Gastrocnemius medialis (tissue), 4 donors: Measurements from ENCODE around the gene SRCAP. TPM values are rescaled to one million over a fixed set of nuclear protein-coding genes. Genes with fewer than 3 reads are reported as not detected.

Source experiments
- ATAC-seq, 2 donors: fragments of 150-250 bp; one replicate each; pipeline ENCODE4 v1.9.1; 2016
- DNase-seq, 2 donors: peaks; one replicate each; pipeline ENCODE4 v3.0.0-alpha.2; 2019
- H3K27ac ChIP-seq, 4 donors: fragments of 200-600 bp; sonication (generic); 1 replicate in 1 of 4; 2 replicates in 3 of 4; pipeline ENCODE4 v1.5.1; 2016 to 2018; ENCODE audit warnings: mild to moderate bottlenecking in 2 of 4, moderate library complexity in 1 of 4
- H3K27me3 ChIP-seq, 3 donors: fragments of 200-600 bp; sonication (generic) in 2 of 3; 1 replicate in 1 of 3; 2 replicates in 2 of 3; pipeline versions ENCODE4 v1.5.1 to v1.6.0; 2016 to 2019; ENCODE audit warnings: mild to moderate bottlenecking in 1 of 3, moderate library complexity in 1 of 3
- H3K36me3 ChIP-seq, 2 donors: fragments of 200-600 bp; sonication (generic) in 1 of 2; one replicate each; pipeline ENCODE4 v1.5.1; 2017 to 2018
- H3K4me1 ChIP-seq, 2 donors: fragments of 200-600 bp; sonication (generic) in 1 of 2; one replicate each; pipeline ENCODE4 v1.5.1; 2016 to 2017; ENCODE audit warnings: mild to moderate bottlenecking in 2 of 2
- H3K4me3 ChIP-seq, 4 donors: fragments of 200-600 bp; sonication (generic) in 3 of 4; 1 replicate in 1 of 4; 2 replicates in 3 of 4; pipeline ENCODE4 v1.5.1; 2016 to 2019; ENCODE audit warnings: mild to moderate bottlenecking in 2 of 4
- H3K9me3 ChIP-seq, 3 donors: fragments of 200-600 bp; sonication (generic) in 2 of 3; 1 replicate in 1 of 3; 2 replicates in 2 of 3; pipeline ENCODE4 v1.5.1; 2016 to 2019
- POLR2A ChIP-seq, 2 donors: fragments of 450-650 bp; IDR thresholded peaks; one replicate each; pipeline ENCODE4 v1.6.1; 2017; ENCODE audit warnings: antibody characterized with exemption in 2 of 2, mild to moderate bottlenecking in 2 of 2, moderate library complexity in 2 of 2
- in situ Hi-C, 4 donors: fragments of 200-750 bp; cut with MboI; loops; one replicate each; pipeline versions ENCODE4 v1.15.0 to v1.8.0; 2017; ENCODE audit warnings: low sequenced_read_pairs in 4 of 4
- intact Hi-C: fragments of 100-400 bp; cut with DNase I; formaldehyde crosslinking; loops from one replicate; pipeline ENCODE4 v1.15.1; 2023; ENCODE audit warnings: low total_unique reads
- total RNA-seq, 4 donors: library from RNA; depleted of rRNA; stranded (reverse); fragments of >200 nt; gene quantifications; one replicate each; pipeline versions ENCODE4 v1.1.0 to v1.2.3, GENCODE V29; 2016
- TF ChIP-seq, protein P1 (sequence below), 5 experiments: fragments of 450-650 bp in 3 of 5; fragments of 200-600 bp in 2 of 5; sonication (generic) in 2 of 5; IDR thresholded peaks in 4 of 5; conservative IDR thresholded peaks in 1 of 5; 1 replicate in 4 of 5; 2 replicates in 1 of 5; pipeline ENCODE4 v1.5.1; 2016 to 2019; ENCODE audit warnings: antibody characterized with exemption in 5 of 5, mild to moderate bottlenecking in 3 of 5, moderate library complexity in 3 of 5

Gene SRCAP
- total RNA-seq, 4 donors from 2014 or later = 15.3 to 25.5 (median 21.9) TPM

DNA sequence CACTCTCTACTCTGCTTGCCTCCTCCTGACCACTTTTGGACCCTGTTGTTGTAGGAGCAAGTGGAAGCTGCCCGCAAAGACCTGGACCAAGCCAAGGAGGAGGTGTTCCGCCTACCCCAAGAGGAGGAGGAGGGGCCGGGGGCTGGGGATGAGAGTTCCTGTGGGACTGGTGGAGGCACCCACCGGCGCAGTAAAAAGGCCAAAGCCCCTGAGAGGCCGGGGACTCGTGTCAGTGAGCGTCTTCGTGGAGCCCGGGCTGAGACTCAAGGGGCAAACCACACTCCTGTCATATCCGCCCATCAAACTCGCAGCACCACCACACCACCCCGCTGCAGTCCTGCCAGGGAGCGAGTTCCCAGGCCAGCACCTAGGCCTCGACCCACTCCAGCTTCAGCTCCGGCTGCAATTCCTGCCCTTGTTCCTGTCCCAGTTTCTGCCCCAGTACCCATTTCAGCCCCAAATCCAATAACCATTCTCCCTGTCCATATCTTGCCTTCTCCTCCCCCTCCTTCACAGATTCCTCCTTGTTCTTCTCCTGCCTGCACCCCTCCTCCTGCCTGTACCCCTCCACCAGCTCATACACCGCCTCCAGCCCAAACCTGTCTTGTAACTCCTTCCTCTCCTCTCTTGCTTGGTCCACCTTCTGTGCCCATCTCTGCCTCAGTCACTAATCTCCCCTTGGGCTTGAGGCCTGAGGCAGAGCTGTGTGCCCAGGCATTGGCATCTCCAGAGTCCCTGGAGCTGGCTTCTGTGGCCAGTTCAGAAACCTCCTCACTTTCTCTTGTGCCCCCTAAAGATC, 38.2 kb downstream of the SRCAP start:
- Histone ChIP-seq H3K36me3 (peaks cover 9 to 78% of the 10 kb centered on the region in 2 donors), H3K9me3 (no peaks in the 10 kb centered on the region), H3K27ac (no peak overlapping the region), H3K4me3 (no peak overlapping the region), H3K4me1 (peaks cover 12 to 15% of the 10 kb centered on the region in 2 donors), H3K27me3 (no peaks in the 10 kb centered on the region)
- in situ Hi-C loops = no loop called here
- intact Hi-C loops = no loop called here
- DNase-seq (no peak), ATAC-seq (no peak)
- TF ChIP-seq, protein P1, sequence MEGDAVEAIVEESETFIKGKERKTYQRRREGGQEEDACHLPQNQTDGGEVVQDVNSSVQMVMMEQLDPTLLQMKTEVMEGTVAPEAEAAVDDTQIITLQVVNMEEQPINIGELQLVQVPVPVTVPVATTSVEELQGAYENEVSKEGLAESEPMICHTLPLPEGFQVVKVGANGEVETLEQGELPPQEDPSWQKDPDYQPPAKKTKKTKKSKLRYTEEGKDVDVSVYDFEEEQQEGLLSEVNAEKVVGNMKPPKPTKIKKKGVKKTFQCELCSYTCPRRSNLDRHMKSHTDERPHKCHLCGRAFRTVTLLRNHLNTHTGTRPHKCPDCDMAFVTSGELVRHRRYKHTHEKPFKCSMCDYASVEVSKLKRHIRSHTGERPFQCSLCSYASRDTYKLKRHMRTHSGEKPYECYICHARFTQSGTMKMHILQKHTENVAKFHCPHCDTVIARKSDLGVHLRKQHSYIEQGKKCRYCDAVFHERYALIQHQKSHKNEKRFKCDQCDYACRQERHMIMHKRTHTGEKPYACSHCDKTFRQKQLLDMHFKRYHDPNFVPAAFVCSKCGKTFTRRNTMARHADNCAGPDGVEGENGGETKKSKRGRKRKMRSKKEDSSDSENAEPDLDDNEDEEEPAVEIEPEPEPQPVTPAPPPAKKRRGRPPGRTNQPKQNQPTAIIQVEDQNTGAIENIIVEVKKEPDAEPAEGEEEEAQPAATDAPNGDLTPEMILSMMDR (IDR thresholded peaks at IDR 0.05 in 4 of 5, conservative IDR thresholded peaks at IDR 0.05 in 1 of 5) = no peak
- no peak for TF ChIP-seq POLR2A (IDR thresholded peaks at IDR 0.05)

DNA sequence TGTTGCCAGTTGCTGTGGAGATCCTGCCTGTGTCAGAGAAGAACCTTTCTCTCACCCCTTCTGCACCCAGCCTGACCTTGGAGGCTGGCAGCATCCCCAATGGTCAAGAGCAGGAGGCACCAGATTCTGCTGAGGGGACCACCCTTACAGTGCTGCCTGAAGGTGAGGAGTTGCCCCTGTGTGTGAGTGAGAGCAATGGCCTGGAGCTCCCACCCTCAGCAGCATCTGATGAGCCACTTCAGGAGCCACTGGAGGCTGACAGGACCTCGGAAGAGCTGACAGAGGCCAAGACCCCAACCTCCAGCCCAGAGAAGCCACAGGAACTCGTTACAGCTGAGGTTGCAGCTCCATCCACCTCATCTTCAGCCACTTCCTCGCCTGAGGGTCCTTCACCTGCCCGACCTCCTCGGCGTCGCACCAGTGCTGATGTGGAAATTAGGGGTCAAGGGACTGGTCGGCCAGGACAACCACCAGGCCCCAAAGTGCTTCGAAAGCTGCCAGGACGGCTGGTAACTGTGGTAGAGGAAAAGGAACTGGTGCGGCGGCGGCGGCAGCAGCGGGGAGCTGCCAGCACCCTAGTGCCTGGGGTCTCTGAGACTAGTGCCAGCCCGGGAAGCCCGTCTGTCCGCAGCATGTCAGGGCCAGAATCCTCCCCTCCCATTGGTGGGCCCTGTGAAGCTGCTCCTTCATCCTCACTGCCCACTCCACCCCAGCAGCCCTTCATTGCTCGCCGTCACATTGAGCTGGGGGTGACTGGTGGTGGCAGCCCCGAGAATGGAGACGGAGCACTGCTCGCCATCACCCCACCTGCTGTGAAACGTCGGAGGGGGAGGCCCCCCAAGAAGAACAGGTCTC, 39.0 kb downstream of the SRCAP start:
- DNase-seq = no peak
- Histone ChIP-seq H3K36me3 (peaks cover 9 to 72% of the 10 kb centered on the region in 2 donors), H3K27ac (no peak overlapping the region), H3K4me1 (peaks cover 12 to 15% of the 10 kb centered on the region in 2 donors), H3K9me3 (no peaks in the 10 kb centered on the region), H3K27me3 (no peaks in the 10 kb centered on the region), H3K4me3 (no peak overlapping the region)
- ATAC-seq = no peak
- intact Hi-C loops = no loop called here
- no peak for TF ChIP-seq POLR2A (IDR thresholded peaks at IDR 0.05)
- TF ChIP-seq, protein P1 (IDR thresholded peaks at IDR 0.05 in 4 of 5, conservative IDR thresholded peaks at IDR 0.05 in 1 of 5) = no peak
- in situ Hi-C loops = no loop called here

DNA sequence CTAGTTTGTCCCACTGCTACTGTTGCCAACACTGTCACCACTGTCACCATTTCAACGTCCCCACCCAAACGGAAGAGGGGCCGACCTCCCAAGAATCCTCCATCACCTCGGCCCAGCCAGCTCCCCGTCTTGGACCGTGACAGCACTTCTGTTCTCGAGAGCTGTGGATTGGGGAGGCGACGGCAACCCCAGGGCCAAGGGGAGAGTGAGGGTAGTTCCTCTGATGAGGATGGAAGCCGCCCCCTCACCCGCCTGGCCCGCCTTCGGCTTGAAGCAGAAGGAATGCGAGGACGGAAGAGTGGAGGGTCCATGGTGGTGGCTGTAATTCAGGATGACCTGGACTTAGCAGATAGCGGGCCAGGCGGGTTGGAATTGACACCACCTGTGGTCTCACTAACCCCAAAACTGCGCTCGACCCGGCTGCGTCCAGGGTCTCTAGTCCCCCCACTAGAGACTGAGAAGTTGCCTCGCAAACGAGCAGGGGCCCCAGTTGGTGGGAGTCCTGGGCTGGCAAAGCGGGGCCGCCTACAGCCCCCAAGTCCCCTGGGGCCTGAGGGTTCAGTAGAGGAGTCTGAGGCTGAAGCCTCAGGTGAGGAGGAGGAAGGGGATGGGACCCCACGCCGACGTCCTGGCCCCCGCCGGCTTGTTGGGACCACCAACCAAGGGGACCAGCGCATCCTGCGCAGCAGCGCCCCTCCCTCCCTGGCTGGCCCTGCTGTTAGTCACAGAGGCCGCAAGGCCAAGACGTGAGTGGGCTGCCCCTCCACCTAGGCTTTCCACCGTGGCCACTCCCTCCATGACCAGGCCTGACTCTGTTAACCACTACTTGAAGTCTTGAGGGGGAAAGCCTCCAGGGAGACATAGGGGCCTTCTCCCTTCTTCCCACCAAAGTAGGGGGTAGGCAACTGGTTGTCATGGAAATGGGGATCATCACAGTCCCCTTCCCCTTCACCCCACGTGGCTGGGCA, 40.3 kb downstream of the SRCAP start:
- Histone ChIP-seq H3K27ac (peak overlapping the region in 3 of 4 donors; percentile 65 to 74 (median 69)), H3K36me3 (peaks cover 9 to 66% of the 10 kb centered on the region in 2 donors), H3K9me3 (no peaks in the 10 kb centered on the region), H3K4me3 (no peak overlapping the region), H3K27me3 (no peaks in the 10 kb centered on the region), H3K4me1 (peaks cover 12 to 15% of the 10 kb centered on the region in 2 donors)
- in situ Hi-C loops = no loop called here
- DNase-seq (no peak), ATAC-seq (no peak)
- TF ChIP-seq, protein P1 (IDR thresholded peaks at IDR 0.05 in 4 of 5, conservative IDR thresholded peaks at IDR 0.05 in 1 of 5) = no peak
- TF ChIP-seq POLR2A (IDR thresholded peaks at IDR 0.05) = no peak
- intact Hi-C loops = no loop called here
